ENCODE data around the gene PCDH9. TPM values are rescaled to one million over a fixed set of nuclear protein-coding genes. Genes with fewer than 3 reads are reported as not detected.

Gene PCDH9
- total and polyA plus RNA-seq, 2 of the 4 experiments (the other 2 are of a cell fraction) = 2.2 to 10.2 TPM

GRCh38 chr13:66475061-66475460 lies 755.1 kb downstream of the PCDH9 start:
- H3K4me2 ChIP-seq (ENCODE audit: low read depth, low read length) = no peak overlapping the region
- H2BK15ac ChIP-seq (ENCODE audit: low read depth, low read length) = no peak overlapping the region
- ChIA-PET CTCF (no interaction called here), POLR2A (ENCODE audit: unreplicated experiment) (no interaction called here)
- DNase-seq (no peak), ATAC-seq (ENCODE audit: low read depth) (no peak)
- H3K23ac ChIP-seq (ENCODE audit: low read depth, low read length) = no peak overlapping the region
- H2BK5ac ChIP-seq (ENCODE audit: low read depth, low read length, poor library complexity, severe bottlenecking) = no peak overlapping the region
- H3K18ac ChIP-seq (ENCODE audit: low read depth, low read length) = no peak overlapping the region
- H3K27ac ChIP-seq (ENCODE audit: insufficient read depth, low read length) = no peak overlapping the region
- H3K4me3 ChIP-seq (ENCODE audit: insufficient read depth, low read depth, low read length) = no peak overlapping the region
- no peak overlapping the region for H2AK5ac ChIP-seq (ENCODE audit: low read depth, low read length)
- no peak overlapping the region for H4K91ac ChIP-seq (ENCODE audit: insufficient read depth, low read depth, low read length)
- no peaks in the 10 kb centered on the region for H3K9me3 ChIP-seq (ENCODE audit: control insufficient read depth, insufficient read depth, low read length)
- H2BK120ac ChIP-seq (ENCODE audit: low read depth, low read length) = no peak overlapping the region
- no peak overlapping the region for H3K14ac ChIP-seq (replicated peaks; ENCODE audit: low read depth, low read length)
- in situ Hi-C loops (cut with MboI; ENCODE audit: low sequenced_read_pairs) = no loop called here
- H2AK9ac ChIP-seq (replicated peaks; ENCODE audit: low read depth, low read length, poor library complexity) = no peak overlapping the region
- no peak for TF ChIP-seq SMC3 (IDR thresholded peaks at IDR 0.05; ENCODE audit: low read depth, low read length)
- no peaks in the 10 kb centered on the region for H3K4me1 ChIP-seq (ENCODE audit: control insufficient read depth, insufficient read depth, low read length)
- H3K36me3 ChIP-seq (ENCODE audit: control insufficient read depth, insufficient read depth, low read length) = no peaks in the 10 kb centered on the region
- H4K5ac ChIP-seq (ENCODE audit: low read depth, low read length) = no peak overlapping the region
- H2BK20ac ChIP-seq (ENCODE audit: low read depth, low read length) = no peak overlapping the region
- H3K9me1 ChIP-seq (ENCODE audit: insufficient read depth, low read length) = no peaks in the 10 kb centered on the region
- H3K79me1 ChIP-seq (ENCODE audit: low read depth in 1 of 2, low read length in 2 of 2) = no peaks in the 10 kb centered on the region
- H4K20me1 ChIP-seq (ENCODE audit: insufficient read depth, low read length) = no peaks in the 10 kb centered on the region
- no peak overlapping the region for H3K56ac ChIP-seq (ENCODE audit: extremely low read depth, insufficient read depth, low read length)
- no peaks in the 10 kb centered on the region for H3K27me3 ChIP-seq (ENCODE audit: control insufficient read depth, insufficient read depth, low read length)
- dilution Hi-C loops (cut with HindIII; ENCODE audit: low sequenced_read_pairs, unreplicated experiment) = no loop called here
- H2AFZ ChIP-seq (replicated peaks; ENCODE audit: low read length, poor library complexity) = no peak overlapping the region
- H4K8ac ChIP-seq (ENCODE audit: low read depth in 2 of 2, low read length in 2 of 2) = no peak overlapping the region
- H3K4ac ChIP-seq (ENCODE audit: low read depth, low read length) = no peak overlapping the region
- no TSS peak for BruUV-seq (replicated peaks)
- intact Hi-C loops (cut with micrococcal nuclease) = no loop called here
- no peak overlapping the region for H3K9ac ChIP-seq (ENCODE audit: low read depth, low read length)

All from IMR-90 (cell line).